H1 (cell line): ENCODE measurements around the gene BASP1. TPM values are rescaled to one million over a fixed set of nuclear protein-coding genes. Genes with fewer than 3 reads are reported as not detected.

ENCODE experiments used
- CTCF ChIA-PET: fragments of 300-600 bp; sonication (Branson Sonifier 250); formaldehyde crosslinking; loops from one replicate; lab custom pipeline; 2021; ENCODE audit not compliant: partially characterized antibody; lab: Charles Lee
- POLR2A ChIA-PET: fragments of 300-600 bp; sonication (Branson Sonifier 250); formaldehyde crosslinking; loops from one replicate; lab custom pipeline; 2021; ENCODE audit warnings: inconsistent platforms; ENCODE audit not compliant: partially characterized antibody; lab: Charles Lee
- DNase-seq, 2 experiments: peaks; one replicate each; pipeline versions ENCODE4 v3.0.0 to v3.0.0-alpha.2; 2010 to 2022; ENCODE audit warnings: low spot score in 2 of 2, low read depth in 1 of 2, mixed read lengths in 1 of 2
- FAIRE-seq: peaks from 2 replicates; lab custom pipeline; 2011; peaks lifted over from hg19 to GRCh38; lab: Jason Lieb, UNC
- H2AFZ ChIP-seq: 2 replicates; pipeline ENCODE4 v1.8.1; 2012; ENCODE audit warnings: low read length, inconsistent platforms
- H2AK5ac ChIP-seq: 2 replicates; pipeline ENCODE4 v1.6.1; 2013; ENCODE audit warnings: low read depth, low read length
- H2BK120ac ChIP-seq: replicated peaks from 2 replicates; pipeline ENCODE3; 2013; ENCODE audit warnings: low read depth, low read length, inconsistent platforms
- H2BK12ac ChIP-seq: 2 replicates; pipeline ENCODE4 v1.6.1; 2013; ENCODE audit warnings: low read depth, low read length
- H2BK15ac ChIP-seq: 2 replicates; pipeline ENCODE4 v1.6.1; 2013; ENCODE audit warnings: low read length
- H2BK20ac ChIP-seq: 2 replicates; pipeline ENCODE4 v1.6.1; 2013; ENCODE audit warnings: low read length
- H2BK5ac ChIP-seq: 2 replicates; pipeline ENCODE4 v1.6.1; 2013; ENCODE audit warnings: low read depth, low read length
- H3K14ac ChIP-seq: 2 replicates; pipeline ENCODE4 v1.6.1; 2013; ENCODE audit warnings: inconsistent platforms; ENCODE audit not compliant: insufficient read length
- H3K18ac ChIP-seq: 2 replicates; pipeline ENCODE4 v1.6.1; 2013; ENCODE audit warnings: low read length; ENCODE audit errors: extremely low read depth
- H3K23ac ChIP-seq: 2 replicates; pipeline ENCODE4 v1.6.1; 2013; ENCODE audit warnings: inconsistent platforms; ENCODE audit not compliant: insufficient read length
- H3K23me2 ChIP-seq: 2 replicates; pipeline ENCODE4 v1.6.1; 2013; ENCODE audit warnings: low read depth, low read length
- H3K27ac ChIP-seq: 2 replicates; pipeline ENCODE4 v1.6.1; 2011; ENCODE audit warnings: low read depth, low read length, inconsistent platforms
- H3K27me3 ChIP-seq, 4 experiments: replicated peaks in 1 of 4; 1 replicate in 1 of 4; 2 replicates in 3 of 4; pipeline versions ENCODE4 v1.6.1 to v1.8.1; 2011 to 2013; ENCODE audit warnings: low read length in 3 of 4, mild to moderate bottlenecking in 3 of 4, inconsistent platforms in 2 of 4, mixed read lengths in 2 of 4, moderate library complexity in 1 of 4; ENCODE audit not compliant: control insufficient read depth in 3 of 4, insufficient read depth in 3 of 4; ENCODE audit errors: extremely low read depth in 1 of 4
- H3K36me3 ChIP-seq, 4 experiments: 2 replicates each; pipeline versions ENCODE4 v1.6.1 to v1.8.1; 2011 to 2013; ENCODE audit warnings: mild to moderate bottlenecking in 4 of 4, low read length in 3 of 4, moderate library complexity in 2 of 4, control low read depth in 1 of 4, inconsistent platforms in 1 of 4; ENCODE audit not compliant: insufficient read depth in 4 of 4, control insufficient read depth in 2 of 4
- H3K4ac ChIP-seq: replicated peaks from 2 replicates; pipeline ENCODE3; 2013; ENCODE audit warnings: low read length, low read depth, mixed read lengths, inconsistent platforms; ENCODE audit not compliant: insufficient read length
- H3K4me1 ChIP-seq, 4 experiments: replicated peaks in 1 of 4; 1 replicate in 1 of 4; 2 replicates in 3 of 4; pipeline versions ENCODE4 v1.6.1 to v1.8.1; 2011 to 2013; ENCODE audit warnings: low read length in 3 of 4, inconsistent platforms in 2 of 4, mixed read lengths in 1 of 4; ENCODE audit not compliant: insufficient read depth in 4 of 4, control insufficient read depth in 3 of 4
- H3K4me2 ChIP-seq, 2 experiments: 2 replicates each; pipeline versions ENCODE4 v1.6.1 to v1.8.1; 2011 to 2013; ENCODE audit warnings: low read depth in 2 of 2, low read length in 2 of 2, control low read depth in 1 of 2, inconsistent platforms in 1 of 2, mild to moderate bottlenecking in 1 of 2; ENCODE audit not compliant: insufficient read depth in 1 of 2
- H3K4me3 ChIP-seq, 4 experiments: fragments of 200-600, 300-600 bp in 1 of 4; sonication (generic), shearing (Covaris generic), sonication (Bioruptor Twin) in 1 of 4; 2 replicates each; pipeline versions ENCODE4 v1.5.1 to v1.8.1; 2011 to 2016; ENCODE audit warnings: low read length in 4 of 4, low read depth in 3 of 4, control low read depth in 2 of 4, inconsistent platforms in 2 of 4, mild to moderate bottlenecking in 2 of 4, mixed read lengths in 1 of 4, moderate library complexity in 1 of 4; ENCODE audit not compliant: insufficient read depth in 2 of 4; ENCODE audit errors: extremely low read depth in 1 of 4
- H3K56ac ChIP-seq: replicated peaks from 2 replicates; pipeline ENCODE3; 2013; ENCODE audit warnings: low read depth, mild to moderate bottlenecking, mixed read lengths, low read length, inconsistent platforms; ENCODE audit not compliant: insufficient read length
- H3K79me1 ChIP-seq: 2 replicates; pipeline ENCODE4 v1.6.1; 2013; ENCODE audit warnings: low read depth, low read length, control low read depth
- H3K79me2 ChIP-seq, 2 experiments: 2 replicates each; pipeline versions ENCODE4 v1.6.1 to v1.8.1; 2012 to 2013; ENCODE audit warnings: low read length in 2 of 2, mild to moderate bottlenecking in 2 of 2, inconsistent platforms in 1 of 2; ENCODE audit not compliant: insufficient read depth in 2 of 2, control insufficient read depth in 1 of 2
- H3K9ac ChIP-seq, 4 experiments: replicated peaks in 1 of 4; 1 replicate in 1 of 4; 2 replicates in 3 of 4; pipeline versions ENCODE4 v1.6.1 to v1.8.1; 2011 to 2013; ENCODE audit warnings: low read depth in 3 of 4, low read length in 3 of 4, control low read depth in 2 of 4, mild to moderate bottlenecking in 2 of 4, moderate library complexity in 2 of 4, inconsistent platforms in 1 of 4; ENCODE audit errors: extremely low read depth in 1 of 4
- H3K9me3 ChIP-seq, 2 experiments: 2 replicates each; pipeline versions ENCODE4 v1.6.1 to v1.8.1; 2012 to 2013; ENCODE audit warnings: mild to moderate bottlenecking in 2 of 2, moderate library complexity in 2 of 2, control low read depth in 1 of 2, inconsistent platforms in 1 of 2, low read depth in 1 of 2, low read length in 1 of 2, mixed read lengths in 1 of 2; ENCODE audit not compliant: insufficient read depth in 2 of 2
- H4K20me1 ChIP-seq, 2 experiments: replicated peaks in 1 of 2; 2 replicates each; pipeline versions ENCODE3 to v1.8.1; 2011 to 2013; ENCODE audit warnings: inconsistent platforms in 2 of 2, low read length in 2 of 2, mild to moderate bottlenecking in 1 of 2; ENCODE audit not compliant: insufficient read depth in 2 of 2, control insufficient read depth in 1 of 2
- H4K5ac ChIP-seq: 2 replicates; pipeline ENCODE4 v1.6.1; 2013; ENCODE audit warnings: low read length, low read depth, mixed read lengths, inconsistent platforms; ENCODE audit not compliant: insufficient read length
- H4K8ac ChIP-seq: 2 replicates; pipeline ENCODE4 v1.8.0; 2013; ENCODE audit warnings: mild to moderate bottlenecking, moderate library complexity, low read length, inconsistent platforms; ENCODE audit not compliant: insufficient read depth; ENCODE audit errors: extremely low read depth
- H4K91ac ChIP-seq: replicated peaks from 2 replicates; pipeline ENCODE3; 2013; ENCODE audit warnings: low read length, mixed read lengths, inconsistent platforms; ENCODE audit not compliant: insufficient read length
- ASH2L ChIP-seq: fragments of 200-600, 300-600 bp; sonication (generic); IDR thresholded peaks from one replicate; pipeline ENCODE4 v1.7.1; 2017; ENCODE audit warnings: low read length
- BRCA1 ChIP-seq: IDR thresholded peaks from 2 replicates; pipeline ENCODE4 v1.6.1; 2012; ENCODE audit warnings: low read depth, low read length, improper control_type of control experiment
- CBX5 ChIP-seq: fragments of 300-800, 300-1000 bp; sonication (generic); IDR thresholded peaks from 2 replicates; pipeline ENCODE4 v1.7.1; 2016; ENCODE audit warnings: antibody characterized with exemption, low read length, low read depth
- CREB1 ChIP-seq: IDR thresholded peaks from 2 replicates; pipeline ENCODE4 v1.6.1; 2012; ENCODE audit warnings: inconsistent platforms
- EGR1 ChIP-seq: IDR thresholded peaks from 2 replicates; pipeline ENCODE4 v1.6.1; 2011; ENCODE audit warnings: low read depth, low read length, borderline replicate concordance
- FOSL1 ChIP-seq: IDR thresholded peaks from 2 replicates; pipeline ENCODE4 v1.6.1; 2011; ENCODE audit warnings: mild to moderate bottlenecking, low read depth, low read length, moderate library complexity; ENCODE audit not compliant: insufficient read depth
- JUN ChIP-seq: IDR thresholded peaks from 2 replicates; pipeline ENCODE4 v1.6.1; 2011; ENCODE audit warnings: low read depth, mild to moderate bottlenecking, improper control_type of control experiment, low read length
- KDM1A ChIP-seq: fragments of 200-600, 300-600 bp; sonication (generic); IDR thresholded peaks from 2 replicates; pipeline ENCODE4 v1.7.1; 2016; ENCODE audit warnings: mild to moderate bottlenecking, low read length, borderline replicate concordance
- MAFK ChIP-seq: IDR thresholded peaks from 2 replicates; pipeline ENCODE4 v1.6.1; 2012; ENCODE audit warnings: low read depth, mild to moderate bottlenecking, improper control_type of control experiment, low read length
- RFX5 ChIP-seq: IDR thresholded peaks from 2 replicates; pipeline ENCODE4 v1.6.1; 2011; ENCODE audit warnings: low read depth, low read length, improper control_type of control experiment, borderline replicate concordance
- SP1 ChIP-seq: IDR thresholded peaks from 2 replicates; pipeline ENCODE4 v1.6.1; 2011; ENCODE audit warnings: low read depth, low read length
- SP2 ChIP-seq: IDR thresholded peaks from 2 replicates; pipeline ENCODE4 v1.6.1; 2012; ENCODE audit warnings: mild to moderate bottlenecking, low read length, inconsistent platforms
- SP4 ChIP-seq: IDR thresholded peaks from 2 replicates; pipeline ENCODE4 v1.6.1; 2012; ENCODE audit warnings: low read length, inconsistent platforms
- SRF ChIP-seq: IDR thresholded peaks from 2 replicates; pipeline ENCODE4 v1.6.1; 2011; ENCODE audit warnings: mild to moderate bottlenecking, low read depth, low read length, moderate library complexity
- WGBS, 2 experiments: shearing (Covaris generic) in 1 of 2; methylation state at CpG; one replicate each; pipeline versions ENCODE4 v1.1.6 to v1.1.7; 2013 to 2015; ENCODE audit warnings: low lambda C conversion rate in 2 of 2, mixed read lengths in 2 of 2, inconsistent platforms in 1 of 2, low coverage in 1 of 2, missing lambda C conversion rate in 1 of 2; ENCODE audit not compliant: insufficient replicate concordance in 2 of 2, insufficient coverage in 1 of 2, insufficient read length in 1 of 2; ENCODE audit errors: extremely low coverage in 1 of 2, missing lambda C conversion rate in 1 of 2; 5-methylcytosine and 5-hydroxymethylcytosine counted together
- polyA plus RNA-seq, 7 experiments: library from polyadenylated mRNA; depleted of rRNA in 3 of 7; stranded (reverse) in 5 of 7; unstranded in 2 of 7; fragments of >200 nt in 5 of 7; fragments of 200-250 nt in 2 of 7; gene quantifications; 1 replicate in 5 of 7; 2 replicates in 1 of 7; 4 replicates in 1 of 7; pipeline versions ENCODE4 v1.2.1 to v1.2.3, GENCODE V29; 2011 to 2013; ENCODE audit warnings: missing spikeins in 2 of 7, mixed read lengths in 2 of 7
- total RNA-seq: library from RNA; stranded (reverse); fragmentation: NEBNext Ultra II Directional; extraction: Animal tissue kit (Norgen Biotek cat#: 25700); gene quantifications from 2 replicates; pipeline ENCODE4 v1.2.1, GENCODE V29; 2021
- TF ChIP-seq, protein P1 (sequence below): IDR thresholded peaks from 2 replicates; pipeline ENCODE4 v1.6.1; 2012; ENCODE audit warnings: low read length, inconsistent platforms

Gene BASP1
- total and polyA plus RNA-seq, 2 of the 8 experiments (the other 6 are each of a cell fraction or from before 2014, with no cell fraction given), result 95.2 to 104 TPM

GRCh38 chr5:17283121-17283415, 65.6 kb downstream of the BASP1 start:
- ChIA-PET CTCF (interaction anchor here (0.6 to 2.9 kb wide), 2 partner anchors 67 to 193 kb away, joined by 3 to 9 read pairs; no protein-coding TSS in a partner anchor), POLR2A (no interaction called here)
- Histone ChIP-seq H3K4me1 (peaks cover 0 to 2% (median 0%) of the 10 kb centered on the region in 4 experiments; a peak in 2 of 7 replicates), H3K23ac (no peak overlapping the region), H4K91ac (no peak overlapping the region), H3K9ac (no peak overlapping the region), H2AK5ac (no peak overlapping the region), H2BK12ac (no peak overlapping the region), H2BK5ac (no peak overlapping the region), H3K79me1 (no peaks in the 10 kb centered on the region), H3K79me2 (no peaks in the 10 kb centered on the region), H4K20me1 (no peaks in the 10 kb centered on the region), H2BK120ac (no peak overlapping the region), H3K27ac (no peak overlapping the region), H3K36me3 (no peaks in the 10 kb centered on the region), H3K27me3 (no peaks in the 10 kb centered on the region), H3K4me3 (no peak overlapping the region), H2BK20ac (peak overlapping the region; percentile 57; the same call in 1 of the 2 replicates), H4K8ac (no peak overlapping the region), H3K14ac (no peak overlapping the region), H3K4me2 (no peak overlapping the region), H2BK15ac (no peak overlapping the region), H3K9me3 (no peaks in the 10 kb centered on the region; a peak in 1 of 4 replicates), H4K5ac (no peak overlapping the region), H2AFZ (no peak overlapping the region), H3K4ac (no peak overlapping the region), H3K18ac (no peak overlapping the region), H3K56ac (no peak overlapping the region), H3K23me2 (no peaks in the 10 kb centered on the region)
- 73% methylated on average over 2 of the region's 2 CpGs; no CpG with 5 or more reads in 1 of the 2 experiments for WGBS, 2 experiments
- DNase-seq, result no peak
- no peak for FAIRE-seq
- TF ChIP-seq KDM1A, result no peak
- TF ChIP-seq SRF, result no peak
- TF ChIP-seq BRCA1, result no peak
- TF ChIP-seq, protein P1, sequence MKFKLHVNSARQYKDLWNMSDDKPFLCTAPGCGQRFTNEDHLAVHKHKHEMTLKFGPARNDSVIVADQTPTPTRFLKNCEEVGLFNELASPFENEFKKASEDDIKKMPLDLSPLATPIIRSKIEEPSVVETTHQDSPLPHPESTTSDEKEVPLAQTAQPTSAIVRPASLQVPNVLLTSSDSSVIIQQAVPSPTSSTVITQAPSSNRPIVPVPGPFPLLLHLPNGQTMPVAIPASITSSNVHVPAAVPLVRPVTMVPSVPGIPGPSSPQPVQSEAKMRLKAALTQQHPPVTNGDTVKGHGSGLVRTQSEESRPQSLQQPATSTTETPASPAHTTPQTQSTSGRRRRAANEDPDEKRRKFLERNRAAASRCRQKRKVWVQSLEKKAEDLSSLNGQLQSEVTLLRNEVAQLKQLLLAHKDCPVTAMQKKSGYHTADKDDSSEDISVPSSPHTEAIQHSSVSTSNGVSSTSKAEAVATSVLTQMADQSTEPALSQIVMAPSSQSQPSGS, result no peak
- no peak for TF ChIP-seq MAFK
- no peak for TF ChIP-seq FOSL1
- no peak for TF ChIP-seq SP4
- no peak for TF ChIP-seq JUN
- no peak for TF ChIP-seq RFX5
- no peak for TF ChIP-seq CBX5
- TF ChIP-seq SP1, result no peak
- no peak for TF ChIP-seq SP2
- no peak for TF ChIP-seq ASH2L
- no peak for TF ChIP-seq CREB1
- no peak for TF ChIP-seq EGR1
